SH-SY5Y (cell line): ENCODE data around the gene TRIP13.

ENCODE experiments used
- GATA2 ChIP-seq: IDR thresholded peaks from 2 replicates; pipeline ENCODE4 v1.6.1; 2011; ENCODE audit warnings: mild to moderate bottlenecking, low read depth, low read length
- GATA3 ChIP-seq: IDR thresholded peaks from 2 replicates; pipeline ENCODE4 v1.6.1; 2011; ENCODE audit warnings: low read depth, mild to moderate bottlenecking, low read length, moderate library complexity

DNA sequence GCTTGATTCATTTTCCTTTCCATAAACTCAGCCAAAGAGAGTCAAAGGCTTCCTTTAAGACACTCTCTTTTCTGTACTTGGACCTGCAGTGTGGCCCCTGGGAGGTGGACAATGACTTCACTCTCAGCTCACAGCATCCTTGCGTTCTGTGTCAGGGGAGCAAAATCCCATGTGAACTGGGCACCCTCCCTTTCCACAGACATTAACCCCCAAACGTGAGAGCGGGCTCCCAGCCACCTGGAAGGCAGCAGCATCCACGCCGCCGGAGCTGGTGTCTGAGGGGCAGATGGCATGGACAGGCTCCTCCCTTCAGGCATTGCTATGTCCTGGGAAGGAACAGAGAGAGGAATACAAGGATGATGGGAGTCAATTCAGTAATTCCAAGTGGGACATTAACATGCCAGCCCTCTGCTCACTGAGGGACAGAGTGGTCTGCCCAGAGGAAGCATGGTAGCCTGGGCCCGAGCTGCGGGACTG, 39.5 kb downstream of the TRIP13 start:
- TF ChIP-seq GATA2: no peak
- no peak for TF ChIP-seq GATA3
